ENCODE measurements around the gene ADGRV1. TPM values are rescaled to one million over a fixed set of nuclear protein-coding genes. Genes with fewer than 3 reads are reported as not detected.

ADGRV1 gene
- total RNA-seq, 2 experiments from 2014 or later: not detected

- TF ChIP-seq, protein P1, sequence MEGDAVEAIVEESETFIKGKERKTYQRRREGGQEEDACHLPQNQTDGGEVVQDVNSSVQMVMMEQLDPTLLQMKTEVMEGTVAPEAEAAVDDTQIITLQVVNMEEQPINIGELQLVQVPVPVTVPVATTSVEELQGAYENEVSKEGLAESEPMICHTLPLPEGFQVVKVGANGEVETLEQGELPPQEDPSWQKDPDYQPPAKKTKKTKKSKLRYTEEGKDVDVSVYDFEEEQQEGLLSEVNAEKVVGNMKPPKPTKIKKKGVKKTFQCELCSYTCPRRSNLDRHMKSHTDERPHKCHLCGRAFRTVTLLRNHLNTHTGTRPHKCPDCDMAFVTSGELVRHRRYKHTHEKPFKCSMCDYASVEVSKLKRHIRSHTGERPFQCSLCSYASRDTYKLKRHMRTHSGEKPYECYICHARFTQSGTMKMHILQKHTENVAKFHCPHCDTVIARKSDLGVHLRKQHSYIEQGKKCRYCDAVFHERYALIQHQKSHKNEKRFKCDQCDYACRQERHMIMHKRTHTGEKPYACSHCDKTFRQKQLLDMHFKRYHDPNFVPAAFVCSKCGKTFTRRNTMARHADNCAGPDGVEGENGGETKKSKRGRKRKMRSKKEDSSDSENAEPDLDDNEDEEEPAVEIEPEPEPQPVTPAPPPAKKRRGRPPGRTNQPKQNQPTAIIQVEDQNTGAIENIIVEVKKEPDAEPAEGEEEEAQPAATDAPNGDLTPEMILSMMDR (conservative IDR thresholded peaks at IDR 0.05; ENCODE audit: low read length): no peak
- TF ChIP-seq EZH2phosphoT487 (IDR thresholded peaks at IDR 0.05; ENCODE audit: borderline replicate concordance, low read depth, low read length): no peak
- BruUV-seq (replicated peaks): no TSS peak
- Histone ChIP-seq H3K4me3 (ENCODE audit: low read depth, low read length, poor library complexity, severe bottlenecking) (no peak overlapping the region), H3K36me3 (ENCODE audit: insufficient read depth, low read length) (no peaks in the 10 kb centered on the region), H3K9me3 (ENCODE audit: low read length) (no peaks in the 10 kb centered on the region), H3K4me1 (ENCODE audit: insufficient read depth, low read length, poor library complexity, severe bottlenecking) (no peaks in the 10 kb centered on the region), H3K9me2 (ENCODE audit: insufficient read depth, low read length) (no peaks in the 10 kb centered on the region), H3K27ac (ENCODE audit: low read depth, low read length, poor library complexity, severe bottlenecking) (no peak overlapping the region), H3K79me2 (ENCODE audit: insufficient read depth, low read depth, low read length) (no peaks in the 10 kb centered on the region), H4K20me1 (ENCODE audit: insufficient read depth, low read length) (no peaks in the 10 kb centered on the region), H3K4me2 (ENCODE audit: low read length) (no peak overlapping the region), H2AFZ (ENCODE audit: low read length) (no peak overlapping the region)
- DNase-seq (ENCODE audit: low spot score): no peak
- ChIA-PET CTCF (ENCODE audit: unreplicated experiment) (no interaction called here), POLR2A (interaction anchor here (0.6 kb wide), 1 partner anchor 334 kb away, joined by 4 read pairs; no protein-coding TSS in a partner anchor)
- intact Hi-C loops (cut with micrococcal nuclease; ENCODE audit: unreplicated experiment): loop anchor here (2.0 kb wide), 1 partner anchor 56 kb away; no protein-coding TSS in a partner anchor
Observed at GRCh38 chr5:91028499-91028956, 469.9 kb downstream of the ADGRV1 start.

DNA sequence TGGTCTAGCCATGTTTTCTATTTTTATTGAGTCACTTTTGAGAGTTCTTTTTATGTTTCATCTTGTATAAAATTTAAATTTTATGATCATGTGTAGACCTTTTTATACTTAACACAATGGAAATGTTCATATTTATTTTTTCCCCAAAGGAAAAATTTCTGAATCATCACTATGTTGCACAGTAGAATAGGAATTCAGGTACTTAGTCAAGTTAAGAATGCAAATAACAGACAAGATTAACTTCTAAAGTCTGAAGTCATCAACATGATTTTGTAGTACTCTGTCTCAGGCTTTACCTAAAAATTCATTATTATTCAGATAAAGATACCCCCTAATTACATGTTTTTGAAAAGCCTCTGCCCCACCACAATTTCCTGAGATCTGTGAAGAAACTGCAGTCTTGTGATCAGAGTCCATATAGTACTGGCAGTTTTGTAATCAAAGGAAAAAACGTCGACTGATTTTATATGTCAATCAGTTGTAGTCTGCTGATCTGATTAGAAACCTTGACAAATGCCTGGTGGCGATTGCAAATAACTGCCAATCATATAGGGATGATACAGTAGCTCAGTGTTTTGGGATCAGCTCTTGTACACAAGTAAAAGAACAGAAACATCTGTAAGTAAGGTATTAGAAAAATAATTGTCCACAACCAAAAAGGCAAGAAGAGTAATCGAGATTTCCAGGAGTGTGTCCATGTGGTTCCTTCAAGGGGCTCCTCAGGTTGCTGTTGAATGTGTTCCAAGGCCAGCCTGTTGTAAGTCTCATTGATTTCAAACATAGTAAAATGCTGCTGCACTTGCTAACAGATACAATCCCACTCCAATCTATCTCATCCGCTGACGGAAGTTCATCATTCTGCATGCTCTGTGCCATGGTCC, 472.2 kb downstream of the ADGRV1 start:
- BruUV-seq (replicated peaks): no TSS peak
- Histone ChIP-seq H4K20me1 (ENCODE audit: insufficient read depth, low read length) (no peaks in the 10 kb centered on the region), H3K9me3 (ENCODE audit: low read length) (no peaks in the 10 kb centered on the region), H2AFZ (ENCODE audit: low read length) (no peak overlapping the region), H3K27ac (ENCODE audit: low read depth, low read length, poor library complexity, severe bottlenecking) (no peak overlapping the region), H3K36me3 (ENCODE audit: insufficient read depth, low read length) (no peaks in the 10 kb centered on the region), H3K9me2 (ENCODE audit: insufficient read depth, low read length) (no peaks in the 10 kb centered on the region), H3K4me1 (ENCODE audit: insufficient read depth, low read length, poor library complexity, severe bottlenecking) (no peaks in the 10 kb centered on the region), H3K4me2 (ENCODE audit: low read length) (no peak overlapping the region), H3K79me2 (ENCODE audit: insufficient read depth, low read depth, low read length) (no peaks in the 10 kb centered on the region), H3K4me3 (ENCODE audit: low read depth, low read length, poor library complexity, severe bottlenecking) (no peak overlapping the region)
- CTCF ChIA-PET (ENCODE audit: unreplicated experiment): no interaction called here
- DNase-seq (ENCODE audit: low spot score): no peak
- TF ChIP-seq EZH2phosphoT487 (IDR thresholded peaks at IDR 0.05; ENCODE audit: borderline replicate concordance, low read depth, low read length): no peak
- TF ChIP-seq, protein P1 (conservative IDR thresholded peaks at IDR 0.05; ENCODE audit: low read length): no peak
- POLR2A ChIA-PET: no interaction called here
- intact Hi-C loops (cut with micrococcal nuclease; ENCODE audit: unreplicated experiment): no loop called here

DNA sequence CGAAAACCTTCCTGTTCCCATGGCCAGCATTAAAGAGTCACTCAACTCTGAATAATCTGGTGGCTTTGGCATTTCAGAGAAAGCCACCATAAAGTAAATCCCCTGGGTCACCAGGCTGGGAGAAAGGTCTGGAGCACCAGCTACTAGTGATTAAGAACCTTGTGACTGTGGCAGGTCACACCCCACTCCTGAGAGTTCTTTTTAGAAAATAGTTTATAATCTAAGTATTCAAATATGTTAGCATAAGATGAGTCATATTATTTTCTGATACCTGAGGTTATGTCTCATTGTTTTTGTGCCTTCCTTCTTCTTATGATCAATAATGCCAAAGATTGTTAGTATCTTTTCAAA, 472.8 kb downstream of the ADGRV1 start:
- Histone ChIP-seq H3K79me2 (ENCODE audit: insufficient read depth, low read depth, low read length) (no peaks in the 10 kb centered on the region), H3K9me3 (ENCODE audit: low read length) (no peaks in the 10 kb centered on the region), H3K36me3 (ENCODE audit: insufficient read depth, low read length) (no peaks in the 10 kb centered on the region), H3K27ac (ENCODE audit: low read depth, low read length, poor library complexity, severe bottlenecking) (no peak overlapping the region), H2AFZ (ENCODE audit: low read length) (no peak overlapping the region), H3K4me2 (ENCODE audit: low read length) (no peak overlapping the region), H4K20me1 (ENCODE audit: insufficient read depth, low read length) (no peaks in the 10 kb centered on the region), H3K4me1 (ENCODE audit: insufficient read depth, low read length, poor library complexity, severe bottlenecking) (no peaks in the 10 kb centered on the region), H3K9me2 (ENCODE audit: insufficient read depth, low read length) (no peaks in the 10 kb centered on the region), H3K4me3 (ENCODE audit: low read depth, low read length, poor library complexity, severe bottlenecking) (no peak overlapping the region)
- intact Hi-C loops (cut with micrococcal nuclease; ENCODE audit: unreplicated experiment): no loop called here
- no peak for TF ChIP-seq EZH2phosphoT487 (IDR thresholded peaks at IDR 0.05; ENCODE audit: borderline replicate concordance, low read depth, low read length)
- TF ChIP-seq, protein P1 (conservative IDR thresholded peaks at IDR 0.05; ENCODE audit: low read length): no peak
- POLR2A ChIA-PET: no interaction called here
- no peak for DNase-seq (ENCODE audit: low spot score)
- BruUV-seq (replicated peaks): no TSS peak
- CTCF ChIA-PET (ENCODE audit: unreplicated experiment): no interaction called here
